T-helper 2 cell treated with Interferon-gamma antibody and Interleukin-4, amounts not matched to agents 100 ng/mL and 5 ng/mL, for 36 hours (primary cell): ENCODE measurements around the gene SLC22A31. TPM values are rescaled to one million over a fixed set of nuclear protein-coding genes. Genes with fewer than 3 reads are reported as not detected.

Source experiments
- intact Hi-C: fragments of 100-400 bp; cut with micrococcal nuclease; formaldehyde crosslinking; loops from one replicate; pipeline ENCODE4 v1.15.1; 2023
- total RNA-seq: library from RNA; stranded (reverse); gene quantifications from 2 replicates; pipeline ENCODE4 v1.2.3, GENCODE V29; 2022

Gene SLC22A31
- total RNA-seq, 1 donor from 2014 or later, result 2.5 TPM

- intact Hi-C loops, result no loop called here
These were observed 16.2 kb downstream of the SLC22A31 start for GRCh38 chr16:89183975-89184676.

DNA sequence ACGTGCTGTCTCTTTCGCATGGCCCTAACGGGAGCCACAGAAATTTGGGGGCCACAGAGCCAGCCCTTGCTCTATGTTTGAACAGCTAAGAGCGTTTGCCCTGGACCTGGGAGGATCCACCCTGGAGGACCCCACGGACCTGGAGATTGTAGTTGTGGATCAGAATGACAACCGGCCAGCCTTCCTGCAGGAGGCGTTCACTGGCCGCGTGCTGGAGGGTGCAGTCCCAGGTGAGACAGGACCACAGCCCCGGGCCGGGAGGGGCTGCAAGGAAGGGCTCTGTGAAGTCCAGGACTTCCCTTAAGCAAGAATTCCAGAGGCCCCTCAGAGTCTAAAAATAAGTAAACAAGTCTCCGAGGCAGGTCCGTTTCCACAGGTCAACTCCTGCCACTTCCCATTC, 16.9 kb downstream of the SLC22A31 start:
- intact Hi-C loops, result no loop called here

- intact Hi-C loops, result no loop called here
These were observed 20.6 kb downstream of the SLC22A31 start for GRCh38 chr16:89179656-89180315.

DNA sequence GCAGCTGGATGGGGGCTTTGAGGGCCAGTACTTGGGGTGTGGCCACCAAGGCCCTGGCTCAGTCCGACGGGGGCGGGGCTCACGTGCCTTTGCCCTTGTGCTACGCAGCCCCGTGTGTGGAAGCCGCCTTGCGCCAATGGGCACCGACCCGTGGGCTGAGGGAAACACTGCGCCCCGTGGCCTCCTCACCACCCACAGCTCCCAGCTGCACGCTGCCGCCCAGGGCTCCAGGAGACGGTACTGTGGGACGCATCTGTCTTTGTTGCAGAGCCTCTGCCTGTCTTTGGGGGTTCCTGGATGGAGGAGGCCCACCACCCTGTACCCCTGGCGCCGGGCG, 21.2 kb downstream of the SLC22A31 start:
- intact Hi-C loops, result no loop called here

- intact Hi-C loops, result no loop called here
These were observed 21.7 kb downstream of the SLC22A31 start for GRCh38 chr16:89178453-89179147.

DNA sequence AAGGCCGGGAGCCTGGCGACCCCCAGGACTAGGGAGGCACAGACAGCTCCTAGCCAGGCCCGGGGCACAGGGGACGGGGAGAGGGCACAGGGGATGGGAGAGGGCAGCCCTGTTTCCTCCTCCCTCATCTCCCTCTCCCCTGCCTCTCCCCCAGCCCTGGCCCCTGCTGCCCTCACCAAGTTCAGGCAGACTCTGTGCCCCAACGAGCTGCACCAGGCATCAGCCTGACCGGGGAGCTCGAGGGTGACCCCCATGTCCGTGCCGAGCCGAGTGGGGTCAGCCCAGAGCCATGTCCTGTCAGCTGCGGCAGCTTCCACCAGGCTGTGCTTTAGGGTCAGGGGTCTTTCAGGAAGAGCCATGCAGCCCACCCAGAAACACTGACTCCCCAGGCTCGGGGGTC, 22.8 kb downstream of the SLC22A31 start:
- intact Hi-C loops, result no loop called here

DNA sequence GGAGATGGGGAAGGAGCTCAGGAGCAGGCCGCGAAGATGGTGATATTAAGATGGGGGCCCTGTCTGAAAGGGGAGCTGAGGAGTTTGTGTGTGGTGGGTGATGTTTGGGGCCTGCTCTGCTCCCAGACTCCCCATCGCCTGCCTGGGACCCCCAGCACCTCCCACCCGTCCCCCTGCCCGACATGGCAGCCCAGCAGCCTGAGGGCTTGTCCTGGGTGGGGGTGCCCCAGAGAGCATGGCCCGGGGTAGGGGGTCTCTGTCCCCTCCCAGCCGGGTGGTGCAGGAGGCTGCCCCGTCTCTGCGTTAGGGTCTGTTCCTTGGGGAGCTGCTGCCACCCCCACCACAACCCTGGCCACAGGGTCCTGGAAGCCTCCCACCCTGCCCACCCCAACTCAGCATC, 23.6 kb downstream of the SLC22A31 start:
- intact Hi-C loops, result no loop called here

GRCh38 chr16:89176147-89176690, 24.1 kb downstream of the SLC22A31 start:
- intact Hi-C loops, result no loop called here

DNA sequence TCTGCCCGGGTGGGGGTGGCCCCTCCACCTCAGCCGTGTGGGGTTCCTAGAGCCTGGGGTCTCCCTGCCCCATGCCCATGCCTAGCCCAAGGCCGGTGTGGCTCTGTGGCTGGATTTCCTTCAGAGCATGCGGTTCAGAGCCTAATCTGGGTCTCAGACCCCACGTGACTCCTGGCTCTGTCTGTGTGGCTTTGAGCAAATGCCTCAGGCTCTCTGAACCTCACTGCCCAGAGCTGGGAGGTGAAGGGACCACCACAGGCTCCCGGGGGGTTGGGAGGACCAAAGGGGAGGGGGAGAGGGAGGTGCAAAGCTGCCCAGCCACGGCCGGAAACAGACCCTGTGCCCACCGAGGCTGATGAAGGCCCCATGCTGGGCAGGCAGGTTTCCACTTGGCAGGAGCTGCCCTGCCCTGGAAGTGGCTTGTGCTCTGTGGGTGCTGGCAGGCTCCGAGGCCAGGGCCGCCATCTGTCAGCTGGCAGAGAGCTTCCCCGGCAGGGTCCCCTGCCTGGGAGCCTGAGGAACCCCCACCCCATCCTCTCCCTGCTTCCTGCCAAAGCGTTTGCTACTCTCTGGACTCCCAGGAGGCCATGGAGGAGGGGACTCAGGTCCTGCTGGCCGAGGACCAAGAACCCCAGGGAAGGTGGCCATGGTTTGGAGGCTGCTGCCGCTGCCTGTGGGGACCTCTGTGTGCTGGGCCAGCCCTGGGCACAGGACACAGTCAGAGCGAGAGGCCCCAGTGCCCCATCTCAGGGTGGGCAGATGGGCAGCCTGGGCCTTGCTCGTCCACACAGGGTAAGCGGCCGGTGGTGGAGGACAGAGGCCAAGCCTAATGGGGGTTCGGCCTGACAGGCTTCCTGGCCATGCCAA, 24.8 kb downstream of the SLC22A31 start:
- intact Hi-C loops, result no loop called here

GRCh38 chr16:89174877-89175276, 25.5 kb downstream of the SLC22A31 start:
- intact Hi-C loops, result no loop called here

DNA sequence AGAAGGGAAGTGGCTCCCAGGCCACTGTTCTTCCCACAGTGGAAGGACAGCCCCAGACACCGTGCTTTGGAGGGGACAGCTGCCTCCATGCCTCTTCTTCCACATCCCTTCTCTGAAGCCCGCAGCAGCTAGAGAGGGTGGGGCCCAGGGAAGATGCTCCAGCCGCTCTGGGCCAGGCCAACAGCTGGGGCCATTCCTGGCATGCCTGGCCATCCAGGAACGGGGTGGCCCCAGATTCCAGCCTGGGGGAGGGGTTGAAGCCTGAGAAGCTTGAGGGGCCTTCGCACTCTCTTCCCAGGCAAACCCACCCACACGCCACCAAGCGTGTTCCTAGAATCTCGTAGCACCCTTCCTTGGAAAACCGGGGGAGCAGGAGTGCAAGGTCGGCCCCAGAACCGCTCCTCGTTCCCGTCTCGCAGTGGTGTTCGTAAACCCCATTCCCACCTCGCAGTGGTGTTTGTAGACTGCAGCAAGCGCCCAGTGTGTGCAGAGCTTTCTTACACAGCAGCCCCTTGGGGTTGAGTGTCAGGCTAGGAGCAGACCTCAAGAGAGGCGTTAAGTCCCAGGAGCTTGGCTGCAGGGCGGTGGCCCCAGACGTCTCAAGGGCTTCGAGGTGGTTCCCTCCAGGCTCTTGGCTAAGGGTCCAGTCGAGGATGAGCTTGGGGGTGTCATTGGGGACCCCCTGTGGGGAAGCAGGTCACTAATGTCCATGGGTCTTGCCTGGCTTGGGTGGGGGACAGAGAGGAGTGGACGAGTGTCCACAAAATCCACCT, 26.1 kb downstream of the SLC22A31 start:
- intact Hi-C loops, result no loop called here

DNA sequence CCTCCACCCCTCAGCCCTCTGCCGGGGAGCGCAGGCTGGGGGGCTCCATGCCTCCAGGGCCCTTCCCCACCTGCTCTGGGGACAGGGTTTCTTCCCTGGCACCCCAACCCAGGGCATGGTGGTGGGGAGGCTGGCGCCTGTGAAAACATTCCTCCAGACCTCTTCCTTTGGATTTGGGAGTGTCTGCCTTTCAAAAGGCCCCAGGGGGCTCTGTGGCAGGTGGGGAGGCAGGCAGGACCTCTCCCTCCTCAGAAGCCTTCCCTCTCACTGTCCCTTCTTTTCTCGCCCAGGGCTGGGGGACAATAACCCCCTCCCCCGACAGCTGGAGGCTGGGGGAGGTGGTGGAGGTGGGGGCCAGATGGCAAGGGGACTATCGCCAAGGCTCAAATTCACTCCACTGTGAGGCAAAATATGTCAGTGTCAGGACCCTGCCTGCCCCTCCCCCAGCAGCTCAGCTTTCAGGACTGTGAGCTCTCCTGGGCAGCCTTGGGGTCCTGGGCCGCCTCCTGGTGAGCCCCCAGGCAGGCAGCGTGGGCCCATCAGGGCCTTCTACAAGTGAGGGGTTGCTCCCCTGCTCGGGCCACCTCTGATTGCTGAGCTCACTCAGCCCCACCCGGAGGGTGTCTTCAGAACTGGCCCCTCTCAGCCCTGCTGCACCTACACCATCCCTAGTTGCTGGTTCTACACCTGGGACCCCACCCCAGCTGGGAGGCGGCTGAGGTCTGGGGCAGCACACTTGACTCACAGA, 27.0 kb downstream of the SLC22A31 start:
- intact Hi-C loops, result no loop called here

GRCh38 chr16:89172528-89173173, 27.7 kb downstream of the SLC22A31 start:
- intact Hi-C loops, result no loop called here

GRCh38 chr16:89172171-89172527, 28.2 kb downstream of the SLC22A31 start:
- intact Hi-C loops, result no loop called here

DNA sequence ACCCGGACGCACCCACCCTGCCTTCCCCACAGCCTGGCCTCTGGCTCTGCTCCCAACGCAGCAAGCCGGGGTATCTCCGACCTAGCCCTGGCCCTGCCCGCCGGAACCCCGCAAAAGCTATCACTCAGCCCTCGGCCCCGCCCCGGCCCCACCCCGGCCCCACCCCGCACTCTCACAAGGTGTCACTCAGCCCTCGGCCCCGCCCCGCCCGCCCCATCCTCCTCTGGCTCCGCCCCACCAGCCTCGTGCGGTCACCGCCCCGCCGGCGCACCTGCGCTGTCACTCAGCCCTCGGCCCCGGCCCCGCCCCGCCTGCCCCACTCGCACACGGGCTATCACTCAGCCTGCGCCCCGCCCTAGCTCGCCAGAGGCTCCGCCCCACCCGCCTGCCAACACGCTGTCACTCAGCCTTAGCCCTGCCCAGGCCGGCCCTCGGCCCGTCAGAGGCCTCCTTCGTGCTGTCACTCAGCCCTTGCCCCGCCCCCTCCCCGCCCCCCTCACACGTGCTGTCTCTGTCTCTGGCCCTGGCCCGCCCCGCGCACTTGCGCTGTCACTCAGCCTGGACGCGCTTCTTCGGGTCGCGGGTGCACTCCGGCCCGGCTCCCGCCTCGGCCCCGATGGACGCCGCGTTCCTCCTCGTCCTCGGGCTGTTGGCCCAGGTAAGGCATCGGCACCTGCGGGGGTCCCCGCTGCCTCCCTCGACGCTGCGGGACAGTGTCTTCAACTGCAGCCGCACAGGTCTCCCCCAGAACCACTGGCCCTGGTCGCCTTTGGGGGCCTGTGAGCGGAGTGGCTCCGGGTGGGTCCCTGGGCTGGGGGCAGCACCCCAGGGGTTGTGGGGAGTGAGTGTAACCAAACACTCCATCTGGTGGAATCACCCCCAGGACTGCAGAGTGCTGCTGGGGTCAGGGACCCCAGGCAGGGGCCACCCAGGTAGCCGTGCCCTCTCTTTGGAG, 28.8 kb downstream of the SLC22A31 start, which contains the start of gene CDH15:
Gene CDH15, plus strand, starts transcription at position 533 of the 955 bp plus-strand sequence. Its CDS starts 84 bp downstream, at position 617.
- intact Hi-C loops, result loop anchor here (1.0 to 2.0 kb wide), 7 partner anchors 21 to 361 kb away; partner anchors contain the start of genes APRT, GALNS and TRAPPC2L

GRCh38 chr16:89170346-89171215, 29.8 kb downstream of the SLC22A31 start:
- intact Hi-C loops, result loop anchor here (1.0 to 2.0 kb wide), 7 partner anchors 22 to 360 kb away; partner anchors contain the start of genes APRT, GALNS and TRAPPC2L

DNA sequence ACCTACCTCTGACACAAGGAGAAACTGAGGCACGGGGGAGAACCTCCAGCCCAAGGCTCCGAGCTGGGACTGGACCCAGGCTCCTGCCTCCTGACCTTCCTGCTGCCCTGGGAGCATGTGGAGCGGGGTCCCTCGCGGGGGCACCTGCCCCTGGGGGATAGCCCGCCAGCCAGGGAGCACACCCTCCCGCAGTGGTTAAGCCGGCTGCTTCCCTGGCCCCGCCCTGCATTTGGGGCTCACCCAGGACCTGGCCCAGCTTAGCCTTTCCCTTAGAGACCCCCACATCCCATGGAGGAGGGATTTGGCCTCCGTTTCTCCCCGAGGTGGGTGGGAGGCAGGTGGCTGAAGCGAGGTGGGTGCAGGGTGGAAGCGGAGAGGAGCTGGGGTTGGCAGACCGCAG, 30.6 kb downstream of the SLC22A31 start:
- intact Hi-C loops, result loop anchor here (2.0 to 5.0 kb wide), 4 partner anchors 71 to 432 kb away; partner anchors contain the start of genes APRT, GALNS and TRAPPC2L
